ENCODE results near the gene DNM1. TPM values are rescaled to one million over a fixed set of nuclear protein-coding genes. Genes with fewer than 3 reads are reported as not detected.

DNM1 gene
- total and polyA plus RNA-seq, 2 of the 8 experiments (the other 6 are each of a cell fraction or from before 2014, with no cell fraction given), result 34.3 to 62.7 TPM

DNA sequence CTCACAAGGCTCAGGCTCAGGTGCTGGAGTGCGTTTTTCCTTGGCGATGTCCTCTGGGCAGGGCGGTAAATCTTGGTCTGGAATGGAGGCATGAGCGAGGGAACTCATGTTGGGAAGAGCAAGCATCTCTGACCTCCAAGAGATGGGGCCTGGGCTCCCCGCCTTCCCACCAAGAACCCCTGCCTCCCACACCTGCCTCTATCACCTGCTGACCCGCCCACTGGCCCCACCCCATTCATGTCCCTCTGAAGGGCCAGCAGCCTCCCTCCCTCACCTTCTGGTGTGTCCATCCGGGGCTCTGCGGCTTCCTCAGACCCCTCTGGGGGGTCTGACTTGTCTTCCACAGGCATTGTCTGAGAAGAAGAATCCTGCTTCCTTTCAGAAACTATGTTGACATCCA, 22.7 kb upstream of the DNM1 start (continued):
- TF ChIP-seq, protein P1, sequence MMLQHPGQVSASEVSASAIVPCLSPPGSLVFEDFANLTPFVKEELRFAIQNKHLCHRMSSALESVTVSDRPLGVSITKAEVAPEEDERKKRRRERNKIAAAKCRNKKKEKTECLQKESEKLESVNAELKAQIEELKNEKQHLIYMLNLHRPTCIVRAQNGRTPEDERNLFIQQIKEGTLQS (IDR thresholded peaks at IDR 0.05; ENCODE audit: insufficient read depth, low read depth, low read length), result no peak
- no peak for TF ChIP-seq JUND (IDR thresholded peaks at IDR 0.05; ENCODE audit: low read length)
